Body of pancreas (tissue), 4 donors: ENCODE measurements around the gene ZDHHC21.

ENCODE experiments used
- POLR2A ChIP-seq, 3 donors: fragments of 450-650 bp; IDR thresholded peaks; one replicate each; pipeline ENCODE4 v1.6.1; 2016; ENCODE audit warnings: antibody characterized with exemption in 3 of 3, mild to moderate bottlenecking in 2 of 3
- TF ChIP-seq, protein P1 (sequence below), 7 experiments: fragments of 450-650 bp in 4 of 7; fragments of 200-600 bp in 3 of 7; sonication (generic) in 3 of 7; IDR thresholded peaks; one replicate each; pipeline ENCODE4 v1.5.1; 2016 to 2019; ENCODE audit warnings: antibody characterized with exemption in 7 of 7

- TF ChIP-seq, protein P1, sequence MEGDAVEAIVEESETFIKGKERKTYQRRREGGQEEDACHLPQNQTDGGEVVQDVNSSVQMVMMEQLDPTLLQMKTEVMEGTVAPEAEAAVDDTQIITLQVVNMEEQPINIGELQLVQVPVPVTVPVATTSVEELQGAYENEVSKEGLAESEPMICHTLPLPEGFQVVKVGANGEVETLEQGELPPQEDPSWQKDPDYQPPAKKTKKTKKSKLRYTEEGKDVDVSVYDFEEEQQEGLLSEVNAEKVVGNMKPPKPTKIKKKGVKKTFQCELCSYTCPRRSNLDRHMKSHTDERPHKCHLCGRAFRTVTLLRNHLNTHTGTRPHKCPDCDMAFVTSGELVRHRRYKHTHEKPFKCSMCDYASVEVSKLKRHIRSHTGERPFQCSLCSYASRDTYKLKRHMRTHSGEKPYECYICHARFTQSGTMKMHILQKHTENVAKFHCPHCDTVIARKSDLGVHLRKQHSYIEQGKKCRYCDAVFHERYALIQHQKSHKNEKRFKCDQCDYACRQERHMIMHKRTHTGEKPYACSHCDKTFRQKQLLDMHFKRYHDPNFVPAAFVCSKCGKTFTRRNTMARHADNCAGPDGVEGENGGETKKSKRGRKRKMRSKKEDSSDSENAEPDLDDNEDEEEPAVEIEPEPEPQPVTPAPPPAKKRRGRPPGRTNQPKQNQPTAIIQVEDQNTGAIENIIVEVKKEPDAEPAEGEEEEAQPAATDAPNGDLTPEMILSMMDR (IDR thresholded peaks at IDR 0.05) = no peak
- TF ChIP-seq POLR2A (IDR thresholded peaks at IDR 0.05) = no peak
Observed at GRCh38 chr9:14690948-14691730, 2.1 kb downstream of the ZDHHC21 start.
